GM23248 (cell line): ENCODE results near the gene TMCO4.

ENCODE experiments used
- EZH2 ChIP-seq: fragments of 200-600 bp; sonication (generic); IDR thresholded peaks from 2 replicates; pipeline ENCODE4 v1.6.1; 2018; ENCODE audit warnings: antibody characterized with exemption, mild to moderate bottlenecking; ENCODE audit not compliant: insufficient read depth, poor library complexity, severe bottlenecking
- EZH2phosphoT487 ChIP-seq: fragments of 200-600 bp; sonication (generic); IDR thresholded peaks from 2 replicates; pipeline ENCODE4 v1.6.1; 2018; ENCODE audit warnings: antibody characterized with exemption, moderate library complexity, mild to moderate bottlenecking, low read depth; ENCODE audit not compliant: insufficient read depth

- TF ChIP-seq EZH2phosphoT487: no peak
- no peak for TF ChIP-seq EZH2
These were observed 128.9 kb downstream of the TMCO4 start for GRCh38 chr1:19670787-19671186.
